HepG2 (cell line): ENCODE measurements around the gene HOXA7. TPM values are rescaled to one million over a fixed set of nuclear protein-coding genes. Genes with fewer than 3 reads are reported as not detected.

Experiments used
- BCL6 ChIP-seq: IDR thresholded peaks from 2 replicates; pipeline ENCODE4 v1.6.1; 2016; ENCODE audit warnings: missing genetic modification reagents, missing compliant biosample characterization
- EHMT2 ChIP-seq: fragments of 200-600 bp; sonication (generic); IDR thresholded peaks from 2 replicates; pipeline ENCODE4 v1.7.0; 2017; ENCODE audit warnings: antibody characterized with exemption, low read depth, low read length, borderline replicate concordance
- FOXO4 ChIP-seq: sonication (generic); formaldehyde crosslinking; conservative IDR thresholded peaks from 2 replicates; pipeline ENCODE4 v1.8.1; 2023; ENCODE audit warnings: missing genetic modification reagents
- MAFK ChIP-seq, 2 experiments: IDR thresholded peaks in 1 of 2; conservative IDR thresholded peaks in 1 of 2; 2 replicates each; pipeline ENCODE4 v1.6.1; 2011; ENCODE audit warnings: improper control_type of control experiment in 2 of 2, low read length in 2 of 2
- MIER2 ChIP-seq: IDR thresholded peaks from 2 replicates; pipeline ENCODE4 v1.6.1; 2016; ENCODE audit warnings: missing biosample characterization, missing genetic modification reagents
- MYPOP ChIP-seq: sonication (generic); formaldehyde crosslinking; IDR thresholded peaks from 2 replicates; pipeline ENCODE4 v1.8.1; 2023; ENCODE audit warnings: mild to moderate bottlenecking, moderate library complexity, missing genetic modification reagents
- NONO ChIP-seq, 2 experiments: fragments of 450-650 bp in 1 of 2; sonication (generic) in 1 of 2; formaldehyde crosslinking in 1 of 2; IDR thresholded peaks in 1 of 2; conservative IDR thresholded peaks in 1 of 2; 2 replicates each; pipeline versions ENCODE4 v1.6.1 to v1.8.0; 2017 to 2022; ENCODE audit warnings: mild to moderate bottlenecking in 1 of 2, missing genetic modification reagents in 1 of 2, moderate library complexity in 1 of 2
- PAF1 ChIP-seq: IDR thresholded peaks from 2 replicates; pipeline ENCODE4 v1.6.1; 2016; ENCODE audit warnings: missing genetic modification reagents, missing compliant biosample characterization
- PATZ1 ChIP-seq: sonication (generic); formaldehyde crosslinking; IDR thresholded peaks from 2 replicates; pipeline ENCODE4 v1.4.0; 2020; ENCODE audit warnings: missing genetic modification reagents
- RARA ChIP-seq: IDR thresholded peaks from 2 replicates; pipeline ENCODE4 v1.6.1; 2016; ENCODE audit warnings: missing genetic modification reagents, missing compliant biosample characterization
- RFX1 ChIP-seq: fragments of 450-650 bp; IDR thresholded peaks from 2 replicates; pipeline ENCODE4 v1.6.1; 2017
- SMAD1 ChIP-seq: sonication (generic); formaldehyde crosslinking; IDR thresholded peaks from 2 replicates; pipeline ENCODE4 v1.4.0; 2020; ENCODE audit warnings: missing genetic modification reagents, low read depth, mild to moderate bottlenecking, borderline replicate concordance
- ZBTB1 ChIP-seq: sonication (generic); formaldehyde crosslinking; IDR thresholded peaks from 2 replicates; pipeline ENCODE4 v1.4.0; 2020; ENCODE audit warnings: missing genetic modification reagents, borderline replicate concordance
- ZFY ChIP-seq: sonication (generic); formaldehyde crosslinking; IDR thresholded peaks from 2 replicates; pipeline ENCODE4 v1.4.0; 2020; ENCODE audit warnings: missing genetic modification reagents
- ZNF17 ChIP-seq: sonication (generic); formaldehyde crosslinking; IDR thresholded peaks from 2 replicates; pipeline ENCODE4 v1.5.0; 2020; ENCODE audit warnings: mild to moderate bottlenecking, missing genetic modification reagents
- ZNF207 ChIP-seq: fragments of 450-650 bp; IDR thresholded peaks from 2 replicates; pipeline ENCODE4 v1.6.1; 2016; ENCODE audit warnings: antibody characterized with exemption, borderline replicate concordance
- ZNF225 ChIP-seq: sonication (generic); formaldehyde crosslinking; IDR thresholded peaks from 2 replicates; pipeline ENCODE4 v1.4.0; 2020; ENCODE audit warnings: mild to moderate bottlenecking, missing genetic modification reagents
- ZNF550 ChIP-seq: sonication (generic); formaldehyde crosslinking; IDR thresholded peaks from 2 replicates; pipeline ENCODE4 v1.4.0; 2020; ENCODE audit warnings: mild to moderate bottlenecking, missing genetic modification reagents, borderline replicate concordance
- ZNF83 ChIP-seq: sonication (generic); formaldehyde crosslinking; IDR thresholded peaks from 2 replicates; pipeline ENCODE4 v1.4.0; 2020; ENCODE audit warnings: missing genetic modification reagents, mild to moderate bottlenecking, borderline replicate concordance
- ZSCAN22 ChIP-seq: sonication (generic); formaldehyde crosslinking; IDR thresholded peaks from 2 replicates; pipeline ENCODE4 v1.4.0; 2020; ENCODE audit warnings: mild to moderate bottlenecking, missing genetic modification reagents
- polyA plus RNA-seq, 8 experiments: library from polyadenylated mRNA; depleted of rRNA in 3 of 8; stranded (reverse) in 7 of 8; unstranded in 1 of 8; fragments of >200 nt; fragmentation: Illumina TruSeq in 4 of 8; extraction: Trizol in 4 of 8; gene quantifications; 2 replicates each; pipeline versions ENCODE4 v1.2.1 to v1.2.3, GENCODE V29; 2011 to 2016; ENCODE audit warnings: low read depth in 4 of 8, missing spikeins in 1 of 8, mixed read lengths in 1 of 8; ENCODE audit not compliant: insufficient read depth in 1 of 8
- total RNA-seq, 5 experiments: library from RNA; depleted of rRNA; stranded (reverse); fragments of >200 nt; fragmentation: Illumina TruSeq; extraction: Trizol; gene quantifications; 2 replicates each; pipeline ENCODE4 v1.2.3, GENCODE V29; 2016; ENCODE audit warnings: low read depth in 1 of 5
- TF ChIP-seq, protein P1 (sequence below): sonication (generic); formaldehyde crosslinking; IDR thresholded peaks from 2 replicates; pipeline ENCODE4 v1.4.0; 2020; ENCODE audit warnings: mild to moderate bottlenecking, missing genetic modification reagents
- TF ChIP-seq, protein P2 (sequence below): sonication (generic); formaldehyde crosslinking; IDR thresholded peaks from 2 replicates; pipeline ENCODE4 v1.5.0; 2020; ENCODE audit warnings: mild to moderate bottlenecking, missing genetic modification reagents

Gene HOXA7
- total and polyA plus RNA-seq, 2 of the 13 experiments (the other 11 are each of a cell fraction or from before 2014, with no cell fraction given) = 0.05 TPM; not detected in 1

- TF ChIP-seq ZNF17 (CRISPR knock-in tag) (no peak), RARA (CRISPR knock-in tag) (no peak), ZNF207 (no peak), ZNF83 (CRISPR knock-in tag) (0 out of 2 replicates have a peak, but pooled peaks have one; percentile 29), MAFK (conservative IDR thresholded peaks at IDR 0.05 in 1 of 2, IDR thresholded peaks at IDR 0.05 in 1 of 2; ENCODE audit: low read length in 2 of 2) (no peak), MYPOP (CRISPR knock-in tag) (0 out of 2 replicates have a peak, but pooled peaks have one; percentile 39), ZBTB1 (no peak), ZSCAN22 (CRISPR knock-in tag) (no peak), EHMT2 (no peak), MIER2 (CRISPR knock-in tag) (no peak), BCL6 (CRISPR knock-in tag) (no peak), PAF1 (CRISPR knock-in tag) (no peak), NONO (IDR thresholded peaks at IDR 0.05) (no peak), NONO (CRISPR knock-in tag; conservative IDR thresholded peaks at IDR 0.05) (no peak), ZFY (CRISPR knock-in tag) (no peak), SMAD1 (CRISPR knock-in tag) (peak; percentile 19; the same call in 1 of the 2 replicates), PATZ1 (0 out of 2 replicates have a peak, but pooled peaks have one; percentile 3), ZNF225 (CRISPR knock-in tag) (peak; percentile 84; the same call in 1 of the 2 replicates), ZNF550 (CRISPR knock-in tag) (0 out of 2 replicates have a peak, but pooled peaks have one; percentile 44), FOXO4 (CRISPR knock-in tag) (0 out of 2 replicates have a peak, but pooled peaks have one; percentile 75), RFX1 (no peak)
- TF ChIP-seq, protein P1, sequence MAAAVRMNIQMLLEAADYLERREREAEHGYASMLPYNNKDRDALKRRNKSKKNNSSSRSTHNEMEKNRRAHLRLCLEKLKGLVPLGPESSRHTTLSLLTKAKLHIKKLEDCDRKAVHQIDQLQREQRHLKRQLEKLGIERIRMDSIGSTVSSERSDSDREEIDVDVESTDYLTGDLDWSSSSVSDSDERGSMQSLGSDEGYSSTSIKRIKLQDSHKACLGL = 0 out of 2 replicates have a peak, but pooled peaks have one; percentile 14
- TF ChIP-seq, protein P2, sequence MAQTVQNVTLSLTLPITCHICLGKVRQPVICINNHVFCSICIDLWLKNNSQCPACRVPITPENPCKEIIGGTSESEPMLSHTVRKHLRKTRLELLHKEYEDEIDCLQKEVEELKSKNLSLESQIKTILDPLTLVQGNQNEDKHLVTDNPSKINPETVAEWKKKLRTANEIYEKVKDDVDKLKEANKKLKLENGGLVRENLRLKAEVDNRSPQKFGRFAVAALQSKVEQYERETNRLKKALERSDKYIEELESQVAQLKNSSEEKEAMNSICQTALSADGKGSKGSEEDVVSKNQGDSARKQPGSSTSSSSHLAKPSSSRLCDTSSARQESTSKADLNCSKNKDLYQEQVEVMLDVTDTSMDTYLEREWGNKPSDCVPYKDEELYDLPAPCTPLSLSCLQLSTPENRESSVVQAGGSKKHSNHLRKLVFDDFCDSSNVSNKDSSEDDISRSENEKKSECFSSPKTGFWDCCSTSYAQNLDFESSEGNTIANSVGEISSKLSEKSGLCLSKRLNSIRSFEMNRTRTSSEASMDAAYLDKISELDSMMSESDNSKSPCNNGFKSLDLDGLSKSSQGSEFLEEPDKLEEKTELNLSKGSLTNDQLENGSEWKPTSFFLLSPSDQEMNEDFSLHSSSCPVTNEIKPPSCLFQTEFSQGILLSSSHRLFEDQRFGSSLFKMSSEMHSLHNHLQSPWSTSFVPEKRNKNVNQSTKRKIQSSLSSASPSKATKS (CRISPR knock-in tag) = no peak
These were observed 6.5 kb downstream of the HOXA7 start (continued) for GRCh38 chr7:27149842-27150567.
